Measurements from ENCODE around the gene CLASRP.

DNA sequence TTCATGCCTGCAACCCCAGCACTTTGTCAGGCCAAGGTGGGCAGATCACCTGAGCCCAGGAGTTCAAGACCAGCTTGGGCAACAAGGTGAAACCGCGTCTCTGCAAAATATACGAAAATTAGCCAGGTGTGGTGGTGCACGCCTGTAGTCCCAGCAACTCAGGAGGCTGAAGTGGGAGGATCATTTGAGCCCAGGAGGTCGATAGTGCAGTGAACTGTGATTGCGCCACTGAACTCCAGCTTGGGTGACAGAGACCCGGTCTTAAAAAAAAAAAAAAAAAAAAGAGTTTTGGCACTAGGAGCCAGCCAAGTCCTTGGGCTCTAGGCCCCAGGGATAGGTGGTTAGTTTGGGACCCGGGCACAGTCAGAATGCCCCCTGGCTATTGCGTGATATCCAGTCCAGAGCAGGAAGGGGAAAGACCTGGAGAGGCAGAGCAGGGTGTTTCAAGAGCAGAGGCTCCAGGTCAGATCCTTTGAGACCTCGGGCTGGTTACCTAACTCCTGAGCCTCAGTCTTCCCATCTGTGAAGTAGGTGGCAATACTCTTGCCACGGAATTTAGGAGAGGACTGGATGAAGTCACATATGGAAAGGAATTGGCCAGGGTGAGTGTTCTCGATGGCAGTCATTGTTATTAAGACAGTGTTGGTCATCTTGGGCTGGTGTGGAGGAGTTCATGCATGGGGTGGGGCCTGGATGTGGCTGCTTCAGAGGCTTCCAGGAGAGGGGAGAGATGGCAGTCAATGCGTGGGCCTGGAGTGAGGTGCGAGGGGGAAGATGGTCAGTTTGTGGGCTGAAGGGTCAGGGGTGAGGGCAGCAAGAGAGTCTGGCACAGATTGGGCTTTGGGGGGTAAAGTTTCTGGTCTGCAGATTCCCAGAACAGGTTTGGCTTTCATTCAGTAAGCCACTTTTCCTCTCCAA, 56.9 kb downstream of the CLASRP start:
- TF ChIP-seq CTCF (IDR thresholded peaks at IDR 0.05) (no peak), POLR2A (IDR thresholded peaks at IDR 0.05) (no peak)
